HG02763 (cell line): ENCODE measurements around the gene SGPL1.
"Not testable (repeated sequence)": the region's sequence is repeated elsewhere in the genome, so short reads cannot be mapped to it uniquely, and the experiment has no call there.

Experiments
- ATAC-seq: cut with Tn5 transposase; IDR thresholded peaks from one replicate; pipeline ENCODE4 v1.9.1; 2021; ENCODE audit warnings: mild to moderate bottlenecking, moderate library complexity; ENCODE audit not compliant: unreplicated experiment

SGPL1 gene

DNA sequence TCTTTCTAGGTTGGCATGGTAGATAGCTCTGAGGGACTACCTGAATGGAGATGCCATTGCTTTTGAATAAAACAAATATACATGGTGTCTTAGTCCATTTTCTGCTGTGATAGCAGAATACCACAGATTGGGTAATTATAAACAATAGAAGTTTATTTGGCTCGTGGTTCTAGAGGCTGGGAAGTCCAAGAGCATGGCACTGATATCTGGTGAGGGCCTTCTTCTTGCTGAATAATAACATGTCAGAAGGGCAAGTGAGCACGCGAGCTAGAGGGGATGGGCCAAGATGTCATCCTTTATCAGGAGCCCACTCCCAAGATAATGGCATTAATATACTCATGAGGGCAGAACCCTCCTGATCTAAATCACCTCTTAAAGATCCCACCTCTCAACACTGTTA lies 21.9 kb downstream of the SGPL1 start:
- no peak for ATAC-seq

DNA sequence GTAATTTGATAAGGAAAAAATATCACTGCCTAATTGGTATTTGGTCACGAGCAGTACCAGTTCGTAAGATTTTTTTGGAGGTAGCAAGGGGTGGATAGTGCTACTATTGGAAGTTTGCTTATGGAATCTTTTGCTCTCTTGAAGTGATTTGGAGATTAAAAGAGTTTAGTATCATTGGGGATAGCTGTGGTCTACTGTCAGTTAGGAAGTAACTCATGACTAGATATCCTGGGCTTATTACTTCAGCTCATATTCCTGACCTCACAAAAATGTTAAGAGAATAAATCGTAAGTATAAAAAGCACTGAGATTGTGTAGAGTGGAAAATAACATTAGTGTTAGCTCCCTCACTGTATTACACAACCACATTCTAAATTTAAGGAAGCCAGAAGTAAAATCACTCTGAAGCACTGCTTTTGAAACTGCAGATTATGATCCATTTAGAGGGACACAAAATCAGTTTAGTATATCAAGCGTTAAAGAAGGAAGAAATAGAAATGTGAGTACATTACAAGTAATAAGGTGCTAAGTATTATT lies 22.6 kb downstream of the SGPL1 start:
- ATAC-seq: no peak

GRCh38 chr10:70840836-70841235 lies 25.1 kb downstream of the SGPL1 start:
- ATAC-seq: no peak

DNA sequence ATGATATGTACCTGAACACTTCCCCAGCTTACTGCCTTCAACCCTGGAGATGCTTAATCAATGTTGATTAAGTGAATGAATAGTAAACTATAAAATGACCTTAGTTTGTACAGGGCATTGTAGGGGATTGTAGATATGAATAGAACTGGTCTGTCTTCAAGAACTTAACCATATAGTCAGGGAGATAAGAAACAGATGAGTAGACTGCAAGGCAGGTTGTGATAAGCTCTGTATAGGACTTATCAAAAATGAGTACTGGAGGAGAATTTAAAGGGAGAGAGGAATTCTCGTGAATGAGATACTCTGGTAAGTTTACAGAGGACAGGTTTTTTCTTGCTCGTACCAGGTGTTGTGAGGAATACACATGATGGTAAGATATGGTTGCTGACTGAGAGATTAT lies 27.6 kb downstream of the SGPL1 start:
- ATAC-seq: no peak

GRCh38 chr10:70843776-70844489 lies 28.2 kb downstream of the SGPL1 start:
- ATAC-seq: no peak

GRCh38 chr10:70845256-70845655 lies 29.5 kb downstream of the SGPL1 start:
- ATAC-seq: no peak

GRCh38 chr10:70845816-70846215 lies 30.1 kb downstream of the SGPL1 start:
- ATAC-seq: no peak

- no peak for ATAC-seq
These were observed 31.0 kb downstream of the SGPL1 start for GRCh38 chr10:70846795-70847194.

DNA sequence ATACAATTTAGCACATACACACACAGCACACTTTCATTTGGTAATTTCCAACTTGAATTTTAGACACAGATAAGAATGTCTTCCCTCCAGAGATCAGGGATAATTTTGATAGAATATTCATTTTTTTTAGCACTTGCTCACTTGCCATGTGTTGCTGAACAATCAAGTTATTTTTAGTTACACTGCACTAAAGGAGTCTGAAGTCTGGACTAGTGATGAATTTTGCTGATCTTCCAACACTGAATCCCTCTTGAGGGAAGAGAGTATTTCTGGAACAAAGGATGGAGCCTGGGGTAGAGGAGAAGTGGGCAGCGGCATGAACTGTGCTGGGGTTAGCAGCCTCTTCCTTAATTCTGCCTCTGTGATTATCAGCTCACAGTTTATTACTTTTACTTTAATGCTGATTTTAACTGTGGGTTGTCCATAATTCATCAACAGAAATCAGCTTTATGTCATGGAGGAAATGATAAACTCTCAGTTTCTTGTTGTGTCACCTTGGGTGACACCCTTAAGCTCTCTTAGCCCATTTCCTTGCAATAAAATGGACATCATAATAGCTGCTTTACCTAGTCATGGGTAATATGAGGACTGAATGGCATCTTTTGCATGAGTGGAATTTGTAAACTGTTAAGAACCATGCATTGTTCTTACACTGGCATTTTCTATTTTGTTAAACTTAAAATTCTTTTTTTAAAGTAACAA lies 32.1 kb downstream of the SGPL1 start:
- no peak for ATAC-seq

DNA sequence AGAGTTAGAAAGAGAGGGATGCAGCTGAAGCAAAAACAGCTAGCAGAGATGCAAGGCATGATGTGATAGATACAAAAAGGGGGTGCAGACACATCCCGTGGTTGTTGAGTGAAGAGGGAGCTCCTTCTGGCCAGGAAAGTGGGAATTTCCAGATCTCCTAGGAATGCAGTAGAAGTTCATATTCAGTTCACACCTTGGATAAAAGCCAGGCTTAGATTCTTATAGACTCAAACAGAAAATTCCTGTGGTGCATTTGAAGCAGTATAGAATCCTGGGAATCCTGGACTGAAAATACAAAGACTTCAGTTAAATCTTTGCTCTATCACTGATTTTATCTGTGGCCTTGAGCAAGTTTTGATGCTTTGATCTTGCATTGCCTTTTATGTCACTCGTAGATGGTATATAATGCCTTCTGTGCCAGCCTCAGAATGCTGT lies 33.9 kb downstream of the SGPL1 start:
- ATAC-seq: no peak

GRCh38 chr10:70850097-70850496 lies 34.3 kb downstream of the SGPL1 start:
- ATAC-seq: no peak

DNA sequence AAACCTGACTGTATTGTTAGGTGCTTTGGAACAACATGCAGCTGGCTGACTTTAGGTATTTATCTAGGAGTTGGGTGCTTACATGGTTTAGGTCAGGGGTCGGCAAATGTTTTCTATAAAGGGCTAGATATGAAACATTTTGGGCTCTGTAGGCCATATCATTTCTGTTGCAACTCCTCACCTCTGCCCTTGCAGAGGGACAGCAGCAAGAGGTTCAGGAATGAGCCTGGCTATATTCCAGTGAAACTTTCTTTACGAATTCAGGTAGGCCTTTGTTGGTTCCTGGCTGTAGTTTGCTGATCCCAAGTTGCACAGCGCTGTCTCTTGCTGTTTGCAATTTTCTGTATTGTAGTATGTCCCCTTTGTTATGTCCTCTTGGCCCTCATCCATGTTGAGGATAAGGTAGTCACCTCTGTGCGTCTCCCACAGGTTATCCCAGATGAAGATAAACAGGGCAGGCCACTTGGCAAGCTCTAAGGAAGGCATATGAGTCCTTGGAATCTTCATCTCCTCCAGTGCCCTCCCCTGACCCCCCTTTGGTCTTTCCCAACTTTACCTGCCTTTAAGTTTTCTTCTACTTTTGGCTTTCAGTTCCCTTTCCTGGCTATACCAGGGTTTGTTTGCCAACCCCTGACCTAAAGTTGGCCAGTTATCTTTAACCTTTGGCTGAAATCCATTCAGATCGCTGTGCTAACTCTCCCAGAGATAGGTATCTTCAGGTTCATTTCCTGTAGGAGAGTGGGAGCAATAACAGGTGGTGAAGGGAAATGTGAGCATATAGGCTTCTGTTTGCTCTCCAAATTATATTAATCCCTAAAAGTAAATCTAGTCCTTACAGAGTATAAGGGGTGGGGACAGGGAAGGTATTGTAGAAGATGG lies 36.1 kb downstream of the SGPL1 start:
- ATAC-seq: no peak

DNA sequence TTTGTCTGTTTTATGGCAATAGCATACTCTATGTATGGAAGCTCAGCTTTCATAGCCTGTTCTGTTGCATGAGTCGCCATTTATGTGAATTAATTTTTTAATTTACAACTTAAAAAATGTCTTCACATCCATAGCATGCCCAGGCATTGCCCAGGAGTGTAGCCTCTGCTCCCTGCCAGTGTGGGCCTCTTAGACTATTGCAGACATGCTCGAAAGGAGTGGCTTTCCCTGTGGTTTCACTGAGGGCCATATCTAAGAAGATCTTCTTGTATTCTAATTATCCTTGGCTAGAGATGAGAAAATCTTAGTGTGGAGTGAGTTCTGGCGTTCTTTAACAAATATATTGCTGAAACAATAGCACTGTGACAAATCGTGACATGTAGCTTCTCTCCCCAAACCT lies 37.3 kb downstream of the SGPL1 start:
- ATAC-seq: no peak

GRCh38 chr10:70853457-70853856 lies 37.7 kb downstream of the SGPL1 start:
- no peak for ATAC-seq

DNA sequence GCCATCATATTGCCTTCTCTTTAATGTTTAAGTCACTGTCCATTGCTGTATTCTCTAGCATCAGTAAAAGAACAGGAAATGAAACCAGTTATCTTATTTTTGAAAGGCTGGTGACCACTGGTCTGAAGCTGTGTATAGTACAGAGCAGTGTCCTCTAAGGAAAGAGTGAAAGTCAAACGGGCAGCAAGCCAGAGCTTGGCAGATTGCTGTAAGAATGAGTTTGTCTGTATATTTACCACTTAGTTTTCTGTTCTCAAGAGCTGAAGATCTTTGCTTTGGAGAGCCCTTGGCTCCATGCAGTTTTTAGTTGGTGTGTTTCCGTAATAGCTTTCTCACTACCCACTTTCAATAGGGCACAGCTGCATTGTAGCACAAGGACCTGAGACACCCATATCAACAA lies 40.7 kb downstream of the SGPL1 start:
- ATAC-seq: no peak

DNA sequence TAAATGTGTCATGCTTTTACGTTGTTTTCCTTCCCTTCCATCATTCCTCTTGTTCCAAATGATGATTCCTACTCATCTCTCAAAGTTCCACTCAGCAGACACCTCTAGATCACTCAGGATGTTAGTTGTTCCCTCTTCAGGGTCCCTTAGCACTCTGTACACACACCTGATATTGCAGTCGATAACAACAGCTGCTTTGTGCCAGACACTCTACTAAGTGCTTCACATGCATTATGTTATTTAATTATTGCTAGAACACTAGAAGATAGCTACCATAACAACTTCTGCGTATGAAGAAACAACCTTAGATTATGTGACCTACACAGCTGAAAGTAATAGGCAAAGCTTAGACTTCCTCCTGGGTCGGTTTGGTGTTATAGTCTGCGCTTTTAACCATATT lies 43.0 kb downstream of the SGPL1 start:
- ATAC-seq: no peak

DNA sequence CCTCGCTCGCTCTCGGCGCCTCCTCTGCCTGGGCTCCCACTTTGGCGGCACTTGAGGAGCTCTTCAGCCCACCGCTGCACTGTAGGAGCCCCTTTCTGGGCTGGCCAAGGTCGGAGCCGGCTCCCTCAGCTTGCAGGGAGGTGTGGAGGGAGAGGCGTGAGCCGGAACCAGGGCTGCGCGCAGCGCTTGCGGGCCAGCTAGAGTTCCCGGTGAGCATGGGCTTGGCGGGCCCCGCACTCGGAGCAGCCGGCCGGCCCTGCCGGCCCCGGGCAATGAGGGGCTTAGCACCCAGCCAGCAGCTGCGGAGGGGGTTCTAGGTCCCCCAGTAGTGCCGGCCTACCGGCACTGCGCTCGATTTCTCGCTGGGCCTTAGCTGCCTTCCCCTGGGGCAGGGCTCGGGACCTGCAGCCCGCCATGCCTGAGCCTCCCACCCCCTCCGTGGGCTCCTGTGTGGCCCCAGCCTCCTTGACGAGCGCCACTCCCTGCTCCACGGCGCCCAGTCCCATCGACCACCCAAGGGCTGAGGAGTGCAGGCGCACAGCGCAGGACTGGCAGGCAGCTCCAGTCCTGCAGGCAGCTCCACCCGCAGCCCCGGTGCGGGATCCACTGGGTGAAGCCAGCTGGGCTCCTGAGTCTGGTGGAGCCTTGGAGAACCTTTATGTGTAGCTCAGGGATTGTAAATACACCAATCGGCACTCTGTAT lies 45.9 kb downstream of the SGPL1 start:
- not testable (repeated sequence) for ATAC-seq

DNA sequence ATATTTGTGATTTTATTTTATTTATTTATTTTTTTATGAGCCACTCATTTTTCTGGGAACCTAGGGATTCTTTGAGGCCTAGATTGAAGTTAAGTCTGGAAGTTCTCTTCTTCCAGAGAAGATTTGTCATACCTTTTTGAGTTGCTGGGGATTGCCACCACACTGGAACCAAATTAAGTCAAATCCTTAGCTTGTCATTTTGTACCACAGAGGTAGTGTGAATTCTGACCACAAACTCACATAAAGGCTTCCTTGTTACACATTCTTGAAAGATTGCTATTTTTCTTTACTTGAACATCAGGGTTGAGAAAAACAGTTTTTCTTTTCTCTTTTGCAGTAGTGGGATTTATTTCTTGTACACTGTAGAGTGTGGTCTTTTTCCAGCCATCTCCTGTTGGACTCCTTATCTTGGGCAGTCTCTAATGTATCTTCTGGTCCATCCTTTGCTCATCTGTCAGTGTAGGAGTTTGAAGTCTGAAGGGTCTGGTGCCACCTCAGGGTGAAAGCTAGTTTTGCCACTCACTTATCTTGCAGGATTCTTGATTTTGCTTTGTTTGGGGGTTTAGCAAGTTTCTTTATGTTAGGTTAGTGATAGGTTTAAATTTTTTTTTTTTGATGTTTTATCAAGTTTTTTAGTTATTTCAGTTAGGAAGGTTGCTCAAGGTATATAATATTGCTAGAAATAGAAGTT lies 47.9 kb downstream of the SGPL1 start:
- no peak for ATAC-seq

DNA sequence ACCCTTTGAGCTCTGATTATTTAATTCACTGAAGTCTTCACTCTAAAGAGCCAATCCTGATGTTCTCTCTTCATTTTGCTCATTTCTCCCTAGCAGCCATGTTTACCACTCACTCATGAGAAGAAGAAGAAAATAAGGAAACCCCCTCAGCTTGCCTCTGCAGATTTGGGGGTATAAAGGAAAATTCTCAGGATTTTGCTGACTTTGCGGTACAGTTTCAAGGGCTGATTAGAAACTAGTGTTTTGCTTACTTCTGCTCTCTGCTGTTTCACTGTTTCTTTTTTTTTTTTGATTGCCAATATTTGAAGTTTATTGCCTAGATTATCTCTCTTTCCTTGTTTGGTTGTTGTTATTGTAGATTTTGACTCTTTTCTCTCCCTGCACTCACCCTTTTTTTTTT lies 49.2 kb downstream of the SGPL1 start:
- ATAC-seq: no peak

GRCh38 chr10:70866424-70866823 lies 50.7 kb downstream of the SGPL1 start:
- no peak for ATAC-seq
